GM19452 (cell line): ENCODE data around the gene ANKRD17.

Source experiments
- ATAC-seq: cut with Tn5 transposase; IDR thresholded peaks from one replicate; pipeline ENCODE4 v1.9.1; 2021; ENCODE audit not compliant: unreplicated experiment

ANKRD17 gene

DNA sequence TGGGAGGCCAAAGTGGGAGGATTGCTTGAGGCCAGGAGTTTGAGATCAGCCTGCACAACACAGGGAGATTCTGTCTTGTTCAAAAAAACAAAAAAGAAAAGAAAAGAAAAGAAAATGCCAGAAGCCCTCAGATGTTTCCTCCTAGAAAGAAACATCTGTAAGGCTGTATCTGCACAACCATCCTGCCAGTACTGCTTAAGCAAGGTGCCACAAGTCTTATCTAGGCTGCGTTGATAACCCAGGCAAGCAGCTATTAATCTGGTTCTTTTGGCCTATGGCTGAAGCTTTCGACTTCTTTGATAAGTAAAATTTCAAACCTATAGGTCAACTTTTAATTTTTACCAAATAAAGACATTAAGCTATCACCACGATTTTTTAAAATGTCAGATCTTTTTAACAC is 192.2 kb downstream of the ANKRD17 start:
- ATAC-seq = no peak

GRCh38 chr4:73064536-73064935 is 194.1 kb downstream of the ANKRD17 start:
- no peak for ATAC-seq

DNA sequence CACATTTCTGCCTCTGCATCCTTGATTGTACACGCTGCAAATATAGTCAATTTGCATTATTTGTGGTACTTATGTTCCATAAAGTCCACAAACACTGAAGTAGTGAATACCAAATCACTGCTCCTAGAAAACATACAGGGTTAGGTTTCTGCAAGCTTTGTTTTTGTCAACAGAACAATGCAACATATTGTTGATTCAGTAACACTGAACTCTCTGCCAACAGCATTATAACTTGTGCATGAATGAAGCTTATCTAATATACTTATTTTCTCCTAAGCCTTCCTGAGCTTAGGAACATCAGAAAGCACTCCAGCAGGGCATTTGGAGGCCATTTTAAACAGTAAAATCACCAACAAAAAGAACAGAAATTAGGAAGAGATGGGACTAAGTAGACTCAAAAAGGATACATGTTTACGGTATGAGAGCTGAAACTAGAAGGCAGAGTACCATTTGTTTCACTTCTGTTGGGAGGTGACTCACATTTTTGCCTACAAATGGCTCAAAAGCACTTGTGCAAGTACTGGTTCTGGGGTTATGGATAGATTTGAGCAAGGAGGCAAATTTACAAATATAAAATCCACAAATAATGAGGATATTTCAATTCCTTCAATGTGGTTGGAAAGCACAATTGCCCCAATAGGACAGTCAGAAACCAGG is 203.2 kb downstream of the ANKRD17 start:
- ATAC-seq = no peak

GRCh38 chr4:73053974-73054480 is 204.6 kb downstream of the ANKRD17 start:
- no peak for ATAC-seq

GRCh38 chr4:73053076-73053475 is 205.5 kb downstream of the ANKRD17 start:
- no peak for ATAC-seq

- no peak for ATAC-seq
Observed at GRCh38 chr4:73051625-73052024, 207.0 kb downstream of the ANKRD17 start.

DNA sequence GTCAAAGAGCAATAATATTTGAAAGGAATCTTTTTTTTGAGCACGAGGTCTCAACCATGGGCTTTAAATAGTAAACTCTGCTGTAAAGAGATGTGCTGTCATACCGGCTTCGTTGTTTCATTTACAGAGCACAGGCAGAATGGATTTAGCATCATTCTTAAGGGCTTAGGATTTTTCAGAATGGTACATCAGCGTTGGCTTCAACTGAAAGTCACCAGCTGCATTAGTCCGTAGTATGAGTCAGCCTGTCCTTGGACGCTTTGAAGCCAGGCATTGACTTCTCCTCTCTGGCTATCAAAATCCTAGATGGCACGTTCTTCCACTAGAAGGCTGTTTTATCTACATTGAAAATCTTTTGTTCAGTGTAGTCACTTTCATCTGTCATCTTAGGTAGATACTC is 212.7 kb downstream of the ANKRD17 start:
- no peak for ATAC-seq

DNA sequence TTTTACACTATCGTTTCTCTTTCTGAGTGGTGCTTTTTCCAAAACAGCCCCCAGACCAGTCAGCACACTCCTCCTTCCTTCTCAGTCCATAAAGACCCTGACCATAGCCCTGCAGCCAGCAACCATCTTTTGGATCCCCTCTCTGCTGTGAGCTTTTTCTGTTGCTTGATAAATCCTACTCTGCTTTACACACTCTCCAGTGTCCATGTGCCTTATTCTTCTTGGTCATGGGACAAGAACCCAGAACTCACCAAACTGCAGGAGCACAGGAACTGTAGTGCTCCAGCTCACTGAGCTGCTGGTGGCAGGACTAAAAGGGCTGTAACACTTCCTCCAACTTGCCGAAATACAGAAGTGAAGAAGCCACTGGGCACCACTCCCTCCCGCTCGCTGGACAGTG is 221.5 kb downstream of the ANKRD17 start:
- no peak for ATAC-seq

DNA sequence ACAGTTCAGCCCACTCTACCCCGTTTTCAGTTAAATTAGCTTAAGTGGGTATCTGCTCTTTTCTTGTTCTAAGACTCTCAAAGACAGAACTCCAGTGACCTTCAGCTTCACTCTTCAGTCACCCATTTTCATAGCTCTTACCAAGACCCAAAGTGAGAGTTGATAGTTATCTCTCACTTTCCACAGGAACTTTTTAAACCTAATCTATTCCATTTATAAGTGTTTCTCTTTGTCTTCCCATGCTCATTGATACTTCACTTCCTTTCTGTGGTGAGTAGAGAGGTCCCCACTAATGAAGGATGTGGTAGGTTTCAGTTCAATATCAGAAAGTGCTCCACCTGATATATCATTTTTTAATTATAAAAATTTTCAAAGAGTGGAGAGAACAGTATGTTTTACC is 222.5 kb downstream of the ANKRD17 start:
- no peak for ATAC-seq

GRCh38 chr4:73034896-73035295 is 223.7 kb downstream of the ANKRD17 start:
- ATAC-seq = no peak

GRCh38 chr4:73028621-73029020 is 230.0 kb downstream of the ANKRD17 start:
- no peak for ATAC-seq
